Testis (tissue), 3 donors: ENCODE results near the gene APBB1IP. TPM values are rescaled to one million over a fixed set of nuclear protein-coding genes. Genes with fewer than 3 reads are reported as not detected.

Experiments
- DNase-seq: peaks from one replicate; pipeline ENCODE4 v3.0.0-alpha.2; 2019
- H3K27ac ChIP-seq, 2 donors: fragments of 200-600 bp; sonication (generic); one replicate each; pipeline ENCODE4 v1.5.1; 2019
- H3K27me3 ChIP-seq: fragments of 200-600 bp; sonication (generic); one replicate; pipeline ENCODE4 v1.5.1; 2019
- H3K36me3 ChIP-seq: fragments of 200-600 bp; sonication (generic); one replicate; pipeline ENCODE4 v1.5.1; 2017; ENCODE audit warnings: low read depth; ENCODE audit errors: missing control alignments
- H3K4me1 ChIP-seq: fragments of 200-600 bp; sonication (generic); one replicate; pipeline ENCODE4 v1.5.1; 2019
- H3K4me3 ChIP-seq, 2 donors: fragments of 200-600 bp; sonication (generic); one replicate each; pipeline ENCODE4 v1.5.1; 2017 to 2019
- H3K9me3 ChIP-seq: fragments of 200-600 bp; sonication (generic); one replicate; pipeline ENCODE4 v1.5.1; 2017
- CTCF ChIP-seq, 3 experiments: fragments of 450-650 bp in 2 of 3; fragments of 200-600 bp in 1 of 3; sonication (generic) in 1 of 3; IDR thresholded peaks; one replicate each; pipeline ENCODE4 v1.5.1; 2016 to 2019; ENCODE audit warnings: antibody characterized with exemption in 3 of 3, mild to moderate bottlenecking in 2 of 3, moderate library complexity in 1 of 3
- POLR2A ChIP-seq: fragments of 450-650 bp; IDR thresholded peaks from one replicate; pipeline ENCODE4 v1.6.1; 2017; ENCODE audit warnings: antibody characterized with exemption, mild to moderate bottlenecking, moderate library complexity
- WGBS, 2 donors: methylation state at CpG; one replicate each; pipeline ENCODE4 v1.1.5; 2018; 5-methylcytosine and 5-hydroxymethylcytosine counted together
- intact Hi-C: fragments of 100-400 bp; cut with DNase I; formaldehyde crosslinking; loops from one replicate; pipeline ENCODE4 v1.15.1; 2023; ENCODE audit warnings: low total_unique reads
- polyA plus RNA-seq: library from polyadenylated mRNA; stranded (reverse); fragments of 350-450 nt; fragmentation: Illumina TruSeq; extraction: RNeasy Lipid Tissue Mini Kit (QIAGEN cat#74804); gene quantifications from one replicate; pipeline ENCODE4 v1.2.3, GENCODE V29; 2014; ENCODE audit warnings: low read depth, low replicate concordance; ENCODE audit not compliant: insufficient read depth
- total RNA-seq, 2 donors: library from RNA; depleted of rRNA; stranded (reverse); fragments of >200 nt; gene quantifications; one replicate each; pipeline ENCODE4 v1.2.3, GENCODE V29; 2016

APBB1IP gene
- total and polyA plus RNA-seq, 3 donors from 2014 or later = 0.55 to 3.0 (median 2.0) TPM

- no peak overlapping the region for H3K4me3 ChIP-seq
- H3K36me3 ChIP-seq = no peaks in the 10 kb centered on the region
- H3K27ac ChIP-seq = no peak overlapping the region
- no peak for DNase-seq
- no peaks in the 10 kb centered on the region for H3K27me3 ChIP-seq
- no peaks in the 10 kb centered on the region for H3K4me1 ChIP-seq
- H3K9me3 ChIP-seq = no peaks in the 10 kb centered on the region
- TF ChIP-seq POLR2A (no peak), CTCF (IDR thresholded peaks at IDR 0.05) (no peak)
- WGBS, 2 donors = 80 to 90% methylated on average over 10 of the region's 10 CpGs
- intact Hi-C loops = no loop called here
Measured at GRCh38 chr10:26478061-26478460, 39.9 kb downstream of the APBB1IP start.

- WGBS, 2 donors = 86 to 89% methylated on average over 4 to 6 of the region's 6 CpGs
- DNase-seq = no peak
- H3K36me3 ChIP-seq = no peaks in the 10 kb centered on the region
- H3K27ac ChIP-seq = no peak overlapping the region
- H3K9me3 ChIP-seq = no peaks in the 10 kb centered on the region
- H3K4me1 ChIP-seq = no peaks in the 10 kb centered on the region
- no peaks in the 10 kb centered on the region for H3K27me3 ChIP-seq
- TF ChIP-seq CTCF (IDR thresholded peaks at IDR 0.05) (no peak), POLR2A (no peak)
- intact Hi-C loops = no loop called here
- no peak overlapping the region for H3K4me3 ChIP-seq
Measured at GRCh38 chr10:26479766-26480492, 41.8 kb downstream of the APBB1IP start.

- TF ChIP-seq CTCF (IDR thresholded peaks at IDR 0.05) = no peak
- no peak for TF ChIP-seq POLR2A
- H3K27me3 ChIP-seq = no peaks in the 10 kb centered on the region
- WGBS, 2 donors = 96 to 97% methylated on average over 2 of the region's 2 CpGs
- no peaks in the 10 kb centered on the region for H3K36me3 ChIP-seq
- H3K4me3 ChIP-seq = no peak overlapping the region
- intact Hi-C loops = no loop called here
- no peaks in the 10 kb centered on the region for H3K9me3 ChIP-seq
- H3K4me1 ChIP-seq = no peaks in the 10 kb centered on the region
- H3K27ac ChIP-seq = no peak overlapping the region
- DNase-seq = no peak
Measured at GRCh38 chr10:26481315-26481692, 43.2 kb downstream of the APBB1IP start.

- no peaks in the 10 kb centered on the region for H3K9me3 ChIP-seq
- WGBS, 2 donors = 75 to 85% methylated on average over 8 of the region's 8 CpGs
- no peaks in the 10 kb centered on the region for H3K4me1 ChIP-seq
- H3K4me3 ChIP-seq = no peak overlapping the region
- no peaks in the 10 kb centered on the region for H3K27me3 ChIP-seq
- H3K36me3 ChIP-seq = no peaks in the 10 kb centered on the region
- H3K27ac ChIP-seq = no peak overlapping the region
- TF ChIP-seq POLR2A (no peak), CTCF (IDR thresholded peaks at IDR 0.05) (no peak)
- intact Hi-C loops = no loop called here
- DNase-seq = no peak
Measured at GRCh38 chr10:26481914-26482550, 43.9 kb downstream of the APBB1IP start.
